ENCODE results near the gene ZC2HC1C. TPM values are rescaled to one million over a fixed set of nuclear protein-coding genes. Genes with fewer than 3 reads are reported as not detected.

ZC2HC1C gene
- total RNA-seq, 4 donors from 2014 or later: 0.48 to 5.6 (median 1.5) TPM

- TF ChIP-seq, protein P1, sequence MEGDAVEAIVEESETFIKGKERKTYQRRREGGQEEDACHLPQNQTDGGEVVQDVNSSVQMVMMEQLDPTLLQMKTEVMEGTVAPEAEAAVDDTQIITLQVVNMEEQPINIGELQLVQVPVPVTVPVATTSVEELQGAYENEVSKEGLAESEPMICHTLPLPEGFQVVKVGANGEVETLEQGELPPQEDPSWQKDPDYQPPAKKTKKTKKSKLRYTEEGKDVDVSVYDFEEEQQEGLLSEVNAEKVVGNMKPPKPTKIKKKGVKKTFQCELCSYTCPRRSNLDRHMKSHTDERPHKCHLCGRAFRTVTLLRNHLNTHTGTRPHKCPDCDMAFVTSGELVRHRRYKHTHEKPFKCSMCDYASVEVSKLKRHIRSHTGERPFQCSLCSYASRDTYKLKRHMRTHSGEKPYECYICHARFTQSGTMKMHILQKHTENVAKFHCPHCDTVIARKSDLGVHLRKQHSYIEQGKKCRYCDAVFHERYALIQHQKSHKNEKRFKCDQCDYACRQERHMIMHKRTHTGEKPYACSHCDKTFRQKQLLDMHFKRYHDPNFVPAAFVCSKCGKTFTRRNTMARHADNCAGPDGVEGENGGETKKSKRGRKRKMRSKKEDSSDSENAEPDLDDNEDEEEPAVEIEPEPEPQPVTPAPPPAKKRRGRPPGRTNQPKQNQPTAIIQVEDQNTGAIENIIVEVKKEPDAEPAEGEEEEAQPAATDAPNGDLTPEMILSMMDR (IDR thresholded peaks at IDR 0.05): no peak
- no peak for ATAC-seq (ENCODE audit: low FRiP score)
Observed at GRCh38 chr14:75098212-75098611, 28.8 kb downstream of the ZC2HC1C start.

DNA sequence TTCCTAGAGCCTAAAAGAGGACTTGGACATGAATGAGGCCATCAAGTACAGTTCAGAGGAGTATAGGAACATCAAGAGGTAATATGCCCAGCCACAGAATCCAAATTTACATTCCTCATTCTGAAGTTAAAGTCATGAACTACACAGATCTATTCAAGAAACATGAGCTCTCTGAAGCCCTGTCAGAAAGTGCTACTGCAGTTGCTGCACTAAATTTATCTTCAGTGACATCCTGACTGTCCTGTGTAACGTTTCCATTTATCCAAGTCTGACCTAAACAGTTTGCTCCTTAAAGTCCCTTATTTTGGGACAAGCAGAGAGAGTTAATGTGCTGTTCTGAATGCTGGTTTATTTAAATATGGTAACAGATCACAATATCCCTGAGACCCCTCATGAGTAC is 29.2 kb downstream of the ZC2HC1C start:
- DNase-seq (ENCODE audit: low spot score) (no peak), ATAC-seq (ENCODE audit: low FRiP score) (no peak)
- TF ChIP-seq, protein P1 (IDR thresholded peaks at IDR 0.05): no peak

More at GRCh38 chr14:75098212-75098611, 28.8 kb downstream of the ZC2HC1C start:
- DNase-seq (ENCODE audit: low spot score): no peak

DNA sequence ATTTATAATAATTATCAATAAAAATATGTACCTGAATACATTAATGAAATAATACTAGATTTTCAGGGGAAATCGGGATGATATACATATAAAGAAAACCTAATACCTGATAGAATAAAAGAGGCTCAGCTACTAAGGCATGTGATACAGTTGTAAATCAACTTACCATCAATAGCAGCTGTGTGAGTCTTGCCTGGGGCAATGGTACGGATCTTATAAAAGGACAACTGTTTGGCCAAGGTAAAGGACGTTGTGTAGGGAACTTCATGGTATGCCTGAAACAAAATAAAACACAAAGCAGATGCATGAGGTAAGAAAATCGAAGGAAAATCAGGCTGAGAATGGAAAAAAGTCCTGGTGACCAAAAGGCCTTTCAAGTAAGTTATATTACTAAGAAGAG is 32.0 kb downstream of the ZC2HC1C start:
- DNase-seq (ENCODE audit: low spot score) (no peak), ATAC-seq (ENCODE audit: low FRiP score) (no peak)
- TF ChIP-seq, protein P1 (IDR thresholded peaks at IDR 0.05): no peak

GRCh38 chr14:75107186-75107585 is 37.7 kb downstream of the ZC2HC1C start:
- no peak for DNase-seq (ENCODE audit: low spot score)
- no peak for ATAC-seq (ENCODE audit: low FRiP score)

DNA sequence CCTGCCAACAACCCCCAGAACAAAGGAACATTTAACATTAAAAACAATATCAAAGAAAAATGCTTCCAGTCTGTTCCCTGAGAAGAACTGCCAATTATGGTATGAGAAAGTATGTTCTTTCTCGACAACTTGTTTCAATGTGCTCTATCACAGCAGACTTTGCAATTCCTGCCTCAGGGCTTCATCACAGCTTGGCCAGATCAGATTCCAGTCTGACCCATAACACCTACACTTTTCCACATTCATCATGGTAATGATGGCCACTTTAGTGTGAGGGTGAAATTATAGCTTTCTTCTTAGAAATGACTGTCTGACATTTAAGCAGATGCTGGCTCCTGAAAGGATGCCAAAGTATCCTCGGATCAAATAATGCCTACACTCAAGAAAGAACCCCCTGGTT is 40.4 kb downstream of the ZC2HC1C start:
- TF ChIP-seq, protein P1 (IDR thresholded peaks at IDR 0.05): no peak
- DNase-seq (ENCODE audit: low spot score): no peak
- ATAC-seq (ENCODE audit: low FRiP score): no peak

More at GRCh38 chr14:75107186-75107585, 37.7 kb downstream of the ZC2HC1C start:
- TF ChIP-seq, protein P1 (IDR thresholded peaks at IDR 0.05): no peak

DNA sequence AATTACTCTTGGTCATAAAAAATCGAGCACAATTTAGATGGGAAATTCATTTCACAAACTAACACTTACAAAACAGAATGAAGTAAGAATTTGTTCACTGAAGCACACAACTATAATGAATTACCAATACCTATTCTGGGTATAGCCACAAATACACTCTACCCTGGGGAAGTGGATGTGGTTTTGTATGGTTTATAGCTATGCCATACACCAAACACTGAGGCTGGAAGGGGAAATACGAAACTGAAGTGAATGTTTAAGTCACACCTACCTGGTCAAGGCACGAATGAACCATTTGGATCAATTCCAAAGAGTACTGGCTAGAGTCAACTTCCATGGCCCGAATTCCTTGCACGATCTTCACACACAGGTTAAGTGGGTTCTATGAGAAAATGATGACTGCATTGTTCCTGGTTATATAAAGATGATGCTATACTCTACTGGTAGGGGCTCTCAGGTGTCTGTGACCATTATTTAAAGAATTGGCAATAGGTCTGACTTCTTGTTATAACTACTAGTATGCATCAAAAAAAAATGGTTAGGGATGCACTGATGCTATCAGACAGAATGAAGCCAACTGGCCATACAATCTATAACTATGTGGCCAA is 44.6 kb downstream of the ZC2HC1C start:
- TF ChIP-seq, protein P1 (IDR thresholded peaks at IDR 0.05): no peak
- no peak for DNase-seq (ENCODE audit: low spot score)
- ATAC-seq (ENCODE audit: low FRiP score): no peak

GRCh38 chr14:75119056-75119455 is 49.6 kb downstream of the ZC2HC1C start:
- ATAC-seq (ENCODE audit: low FRiP score) (no peak), DNase-seq (ENCODE audit: low spot score) (no peak)
- TF ChIP-seq, protein P1 (IDR thresholded peaks at IDR 0.05): no peak
